Measurements from ENCODE around the gene ANK3.

Gene ANK3

DNA sequence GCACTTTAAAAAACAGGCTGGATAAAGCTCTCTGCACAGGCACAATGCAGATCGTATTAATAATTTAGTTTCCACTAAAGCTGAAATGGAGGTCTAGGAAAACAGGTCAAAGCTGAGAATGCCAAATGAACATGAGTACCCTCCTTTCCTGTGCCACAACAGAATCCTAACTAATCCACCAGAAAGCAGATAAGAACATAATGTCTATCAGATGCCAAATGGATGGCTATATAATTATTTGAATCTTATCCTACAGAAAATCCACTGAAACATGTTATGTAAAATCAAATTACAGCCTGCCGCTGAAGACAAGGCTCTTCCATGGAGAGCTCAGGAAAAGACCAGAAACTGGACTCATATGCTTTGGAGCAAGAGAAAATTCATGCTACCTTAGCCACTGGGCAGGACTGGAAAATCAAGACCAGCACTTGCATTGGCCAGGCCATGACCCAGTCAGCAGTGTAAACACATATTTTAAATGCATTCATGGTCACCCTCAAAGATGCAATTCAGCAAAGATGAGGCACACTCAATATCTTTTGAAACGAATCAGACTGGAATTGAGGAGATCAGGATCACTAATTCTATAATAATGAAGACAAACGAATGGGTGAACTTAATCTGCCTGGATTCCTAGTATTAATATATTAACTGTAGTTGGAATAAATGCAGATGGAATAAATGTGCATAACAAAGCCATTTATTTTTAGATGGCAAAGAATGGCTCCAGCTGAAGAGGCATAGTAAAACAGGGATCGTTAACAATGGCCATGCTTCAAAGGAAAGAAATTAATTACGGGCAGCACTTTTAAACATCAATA lies 13.2 kb downstream of the ANK3 start:
- no peak for DNase-seq (ENCODE audit: low spot score)

- DNase-seq (ENCODE audit: low spot score), result no peak
These were observed 14.2 kb downstream of the ANK3 start for GRCh38 chr10:60375293-60376004.

DNA sequence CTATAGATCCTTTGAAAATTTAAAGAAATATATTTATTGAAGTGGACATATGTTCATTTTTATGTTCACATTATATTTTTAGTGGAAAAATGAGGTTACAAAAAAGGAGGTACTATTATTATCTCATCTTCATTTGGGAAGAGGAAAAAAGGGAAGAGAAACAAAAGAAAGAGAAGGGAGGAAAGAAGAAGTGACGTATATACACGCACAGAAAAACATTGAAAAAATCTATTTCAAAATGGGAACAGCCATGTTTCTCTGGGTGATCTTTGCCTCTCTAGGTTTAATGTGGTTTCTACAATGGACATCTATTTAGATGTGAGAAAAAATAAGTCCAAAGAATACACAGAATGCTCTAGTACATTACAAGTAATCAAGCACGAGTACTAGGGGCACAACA lies 14.8 kb downstream of the ANK3 start:
- no peak for DNase-seq (ENCODE audit: low spot score)

DNA sequence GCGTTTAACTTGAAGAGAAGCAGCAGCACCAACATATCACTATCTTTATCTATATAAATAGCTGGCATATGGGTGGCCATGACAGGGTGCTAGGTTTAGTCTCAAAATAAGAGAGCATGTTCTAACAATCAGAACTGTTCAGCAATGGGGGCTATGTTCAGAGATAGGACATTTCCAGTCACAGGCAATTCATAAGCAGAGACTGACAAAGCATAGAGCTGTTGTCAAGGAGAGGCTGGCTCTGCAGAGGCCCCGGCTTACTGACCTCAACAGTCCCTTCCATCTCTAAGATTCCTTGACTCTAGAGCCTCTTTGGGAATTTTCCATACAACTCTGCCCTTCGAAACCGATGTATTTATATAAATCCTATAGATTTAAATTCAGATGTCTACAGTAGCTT lies 17.2 kb downstream of the ANK3 start:
- no peak for DNase-seq (ENCODE audit: low spot score)

DNA sequence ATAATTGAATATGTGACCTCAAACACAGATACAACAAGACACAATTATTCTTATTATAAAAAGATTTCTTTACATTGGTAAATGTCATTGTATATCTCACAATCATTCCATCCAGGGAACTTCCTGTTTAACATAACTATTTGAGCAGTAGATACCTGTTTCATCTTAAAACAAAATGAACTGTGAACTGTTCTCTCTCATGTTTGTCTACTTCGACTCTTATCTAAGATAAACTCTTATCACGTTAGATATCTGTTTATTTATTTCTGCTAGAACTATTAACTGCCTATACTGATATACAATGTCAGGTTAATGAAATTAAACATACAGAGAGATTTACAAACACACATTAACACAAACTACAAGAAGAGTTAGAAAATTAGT lies 20.1 kb downstream of the ANK3 start:
- no peak for DNase-seq (ENCODE audit: low spot score)

DNA sequence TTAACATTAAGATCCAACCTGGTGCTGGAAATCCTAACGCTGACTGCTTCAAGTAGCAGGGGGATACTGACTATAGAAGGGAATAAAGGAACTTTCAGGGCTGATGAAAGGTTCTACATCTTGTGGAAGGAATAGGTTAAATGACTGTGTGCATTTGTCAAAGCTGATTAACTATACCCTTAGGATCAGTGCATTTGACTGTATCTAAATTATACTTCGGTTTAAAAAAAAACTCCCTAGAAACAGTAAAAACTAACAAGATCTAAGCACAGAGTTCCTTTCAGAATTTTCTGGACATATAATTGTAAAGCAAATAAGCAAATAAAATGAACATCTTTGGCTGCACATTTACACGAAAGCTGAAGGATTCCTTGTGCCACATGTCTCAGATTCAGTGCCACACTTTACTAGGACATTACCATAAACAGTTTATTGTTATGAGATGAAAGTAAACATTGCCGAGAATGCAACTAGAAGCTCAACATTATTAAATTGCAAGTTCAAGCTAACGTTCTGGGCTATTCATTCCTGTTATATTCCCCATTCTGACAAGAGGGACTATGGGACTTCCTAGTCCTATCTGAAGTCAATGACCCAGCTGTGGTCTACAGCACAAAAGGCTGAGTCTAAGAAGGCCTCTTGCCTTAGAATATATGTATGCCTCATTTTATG lies 20.7 kb downstream of the ANK3 start:
- no peak for DNase-seq (ENCODE audit: low spot score)

- DNase-seq (ENCODE audit: low spot score), result no peak
These were observed 21.8 kb downstream of the ANK3 start for GRCh38 chr10:60367901-60368300.

GRCh38 chr10:60367431-60367830 lies 22.2 kb downstream of the ANK3 start:
- DNase-seq (ENCODE audit: low spot score), result no peak

- DNase-seq (ENCODE audit: low spot score), result no peak
These were observed 22.7 kb downstream of the ANK3 start for GRCh38 chr10:60367024-60367423.

DNA sequence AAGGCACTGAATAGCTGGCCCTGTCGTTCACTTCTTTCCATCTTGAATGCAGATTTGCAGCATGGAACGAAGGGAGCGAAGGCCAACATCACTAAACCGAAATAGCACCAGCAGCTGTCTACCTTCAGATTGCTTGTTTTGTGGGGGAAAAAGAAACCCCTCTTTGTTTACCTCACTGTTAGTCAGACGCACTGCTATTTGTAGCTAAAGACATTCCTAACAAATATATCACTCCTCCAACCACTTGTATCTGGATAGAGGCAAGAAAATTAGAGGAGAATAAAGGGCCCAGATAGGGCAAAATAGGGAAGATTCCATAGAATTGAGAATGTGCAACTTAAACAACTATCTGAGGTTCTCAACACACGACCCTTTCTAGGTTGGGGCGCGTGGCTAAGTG lies 26.5 kb downstream of the ANK3 start:
- no peak for DNase-seq (ENCODE audit: low spot score)

DNA sequence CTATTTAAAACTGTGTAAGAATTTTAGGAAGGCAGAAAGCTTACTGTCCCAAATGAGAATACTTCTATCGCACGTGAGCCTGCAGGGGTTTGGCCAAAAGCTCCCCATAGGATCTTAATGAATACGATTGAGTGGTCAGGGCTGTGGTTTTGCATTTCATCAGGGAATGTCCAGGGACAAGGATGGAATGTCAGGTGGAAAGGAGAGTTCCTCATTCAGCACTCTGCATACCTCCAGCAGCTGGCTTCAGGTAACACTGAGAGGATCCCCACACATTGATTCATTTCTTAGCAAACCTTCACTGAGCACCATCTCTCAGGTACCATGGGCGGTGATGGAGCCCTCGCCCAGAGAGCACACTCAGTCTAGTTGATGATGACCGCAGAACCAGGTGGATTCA lies 27.2 kb downstream of the ANK3 start:
- DNase-seq (ENCODE audit: low spot score), result no peak

GRCh38 chr10:60359066-60359465 lies 30.6 kb downstream of the ANK3 start:
- no peak for DNase-seq (ENCODE audit: low spot score)

GRCh38 chr10:60358282-60358681 lies 31.4 kb downstream of the ANK3 start:
- DNase-seq (ENCODE audit: low spot score), result no peak

DNA sequence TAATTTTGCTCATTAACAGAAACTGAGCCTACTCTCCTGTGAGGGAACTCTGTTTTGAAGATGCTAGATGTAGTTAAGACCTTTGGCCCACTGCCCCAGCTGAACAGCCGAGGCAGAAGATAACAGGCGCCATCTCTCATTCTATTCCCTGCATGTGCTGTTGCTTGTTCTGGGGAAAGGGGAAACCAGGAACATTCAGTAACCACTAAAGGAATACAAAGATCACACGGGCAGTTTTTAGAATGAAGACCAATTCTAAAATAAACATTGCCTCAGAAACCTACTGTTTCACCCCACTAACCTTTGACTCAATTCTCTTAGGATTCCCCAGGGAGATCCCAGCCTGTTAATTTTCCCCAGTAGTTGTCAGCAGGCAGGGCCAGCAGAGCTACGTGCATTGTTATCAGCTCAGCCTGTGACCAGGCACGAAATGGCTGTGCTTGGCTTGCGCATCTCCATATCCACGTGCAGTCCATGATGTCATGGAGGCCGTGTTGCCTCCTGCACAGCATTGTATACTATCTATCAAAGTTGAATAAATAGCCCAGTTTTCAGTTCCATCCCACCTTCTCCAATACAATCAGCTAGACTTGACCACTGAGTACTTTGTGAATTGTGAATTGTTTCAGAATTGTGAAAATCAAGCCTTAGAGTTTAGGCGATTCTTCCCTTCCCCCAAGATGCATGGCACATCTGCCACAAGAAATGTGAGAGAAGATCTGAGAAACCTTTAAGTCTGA lies 36.0 kb downstream of the ANK3 start:
- no peak for DNase-seq (ENCODE audit: low spot score)

GRCh38 chr10:60352105-60352504 lies 37.6 kb downstream of the ANK3 start:
- DNase-seq (ENCODE audit: low spot score), result no peak

- no peak for DNase-seq (ENCODE audit: low spot score)
These were observed 38.4 kb downstream of the ANK3 start for GRCh38 chr10:60351191-60351853.

- DNase-seq (ENCODE audit: low spot score), result no peak
These were observed 39.3 kb downstream of the ANK3 start for GRCh38 chr10:60350400-60350799.

DNA sequence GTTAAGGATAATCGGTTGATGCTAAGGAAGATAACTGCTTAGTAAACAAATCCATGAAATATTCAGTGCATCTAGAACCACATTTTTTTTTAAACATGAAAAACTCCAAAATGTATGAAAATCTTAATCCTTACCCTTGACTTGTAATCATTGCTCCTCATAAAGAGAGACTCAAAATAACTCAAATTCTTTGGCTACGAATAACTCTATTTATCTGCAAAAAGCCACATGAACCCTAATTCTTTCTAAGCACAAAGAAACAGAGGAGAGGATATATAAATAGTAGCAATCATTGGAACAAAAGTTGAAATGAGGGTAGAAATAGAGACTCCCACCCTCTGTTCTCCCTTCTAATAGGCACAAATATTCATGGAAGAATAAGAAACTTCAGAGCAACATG lies 40.2 kb downstream of the ANK3 start:
- no peak for DNase-seq (ENCODE audit: low spot score)

DNA sequence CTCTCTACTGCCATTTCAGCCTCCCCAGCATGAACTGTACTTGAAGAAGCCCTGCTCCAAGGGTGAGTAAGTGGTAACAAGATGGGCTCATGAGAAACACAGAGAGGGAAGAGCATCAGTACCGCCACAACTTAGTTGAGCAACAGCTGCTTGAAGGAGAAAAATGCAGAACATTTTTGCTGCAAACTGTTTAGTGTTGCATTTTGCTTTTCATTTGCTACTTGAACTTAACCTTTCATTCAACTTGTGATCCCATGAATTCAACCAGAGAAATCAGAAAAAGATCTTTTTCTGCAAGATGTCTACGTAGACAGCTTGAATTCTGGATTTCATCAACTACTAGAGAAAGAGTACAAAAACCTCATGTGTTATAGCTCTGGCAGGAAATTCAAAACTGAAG lies 40.7 kb downstream of the ANK3 start:
- no peak for DNase-seq (ENCODE audit: low spot score)

DNA sequence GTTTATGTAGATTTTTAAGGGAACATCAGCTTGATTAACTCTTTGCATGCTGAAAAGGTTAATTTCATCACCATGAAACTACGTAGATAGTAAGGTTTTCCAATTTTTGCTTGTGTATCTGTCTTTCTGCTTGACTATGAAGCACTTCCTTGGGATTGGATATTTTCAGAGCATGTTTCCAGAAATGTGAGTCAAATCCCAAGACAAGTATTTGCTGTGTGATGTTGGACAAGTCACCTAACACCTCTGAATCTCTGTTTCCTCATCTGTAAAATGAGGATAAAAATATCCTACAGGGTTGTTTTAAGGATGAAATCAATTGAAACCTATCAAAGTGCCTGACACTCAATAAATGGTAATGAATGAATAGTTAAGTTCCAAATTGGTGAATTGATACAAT lies 42.4 kb downstream of the ANK3 start:
- no peak for DNase-seq (ENCODE audit: low spot score)

- no peak for DNase-seq (ENCODE audit: low spot score)
These were observed 43.0 kb downstream of the ANK3 start for GRCh38 chr10:60346661-60347060.

GRCh38 chr10:60343254-60343653 lies 46.4 kb downstream of the ANK3 start:
- DNase-seq (ENCODE audit: low spot score), result no peak
